Lung (tissue), 12 donors: Measurements from ENCODE around the gene CAMK1D. TPM values are rescaled to one million over a fixed set of nuclear protein-coding genes. Genes with fewer than 3 reads are reported as not detected.

ENCODE experiments used
- ATAC-seq: fragments of 200-7000 bp; cut with Tn5 transposase; one replicate; pipeline ENCODE4 v1.9.1; 2020; ENCODE audit warnings: moderate number of reproducible peaks; ENCODE audit not compliant: insufficient read depth, low FRiP score
- DNase-seq, 3 donors: peaks; one replicate each; pipeline ENCODE4 v3.0.0-alpha.2; 2013 to 2017
- H3K27ac ChIP-seq, 2 donors: one replicate each; pipeline ENCODE4 v1.5.1; 2013; ENCODE audit warnings: mild to moderate bottlenecking in 2 of 2, moderate library complexity in 2 of 2, control low read depth in 1 of 2, inconsistent platforms in 1 of 2, low read depth in 1 of 2, low read length in 1 of 2
- H3K27me3 ChIP-seq, 3 donors: one replicate each; pipeline ENCODE4 v1.5.1; 2013; ENCODE audit warnings: low read length in 2 of 3; ENCODE audit not compliant: control insufficient read depth in 3 of 3, insufficient read depth in 3 of 3
- H3K36me3 ChIP-seq, 4 donors: one replicate each; pipeline ENCODE4 v1.5.1; 2013; ENCODE audit warnings: low read length in 4 of 4, mild to moderate bottlenecking in 1 of 4, moderate library complexity in 1 of 4; ENCODE audit not compliant: control insufficient read depth in 4 of 4, insufficient read depth in 4 of 4
- H3K4me1 ChIP-seq, 5 donors: one replicate each; pipeline ENCODE4 v1.5.1; 2013; ENCODE audit warnings: low read length in 5 of 5, mild to moderate bottlenecking in 2 of 5, moderate library complexity in 1 of 5; ENCODE audit not compliant: control insufficient read depth in 5 of 5, insufficient read depth in 5 of 5
- H3K4me3 ChIP-seq: one replicate; pipeline ENCODE4 v1.5.1; 2013; ENCODE audit warnings: mild to moderate bottlenecking, control low read depth, moderate library complexity
- H3K9ac ChIP-seq, 2 donors: one replicate each; pipeline ENCODE4 v1.5.1; 2013; ENCODE audit warnings: low read length in 2 of 2, control low read depth in 1 of 2; ENCODE audit not compliant: insufficient read depth in 1 of 2
- H3K9me3 ChIP-seq, 4 donors: one replicate each; pipeline ENCODE4 v1.5.1; 2013; ENCODE audit warnings: low read length in 3 of 4, mild to moderate bottlenecking in 1 of 4, moderate library complexity in 1 of 4; ENCODE audit not compliant: control insufficient read depth in 4 of 4, insufficient read depth in 3 of 4
- CTCF ChIP-seq: IDR thresholded peaks from 2 replicates; pipeline ENCODE4 v1.5.1; 2012; ENCODE audit warnings: mild to moderate bottlenecking; ENCODE audit errors: control extremely low read depth, extremely low read depth
- WGBS, 2 donors: extraction: QIAGEN DNeasy Blood & Tissue Kit; methylation state at CpG; one replicate each; pipeline ENCODE4 v1.1.7; 2013; 5-methylcytosine and 5-hydroxymethylcytosine counted together
- polyA plus RNA-seq, 2 donors: library from polyadenylated mRNA; stranded (reverse); fragments of 200-250 nt; gene quantifications; one replicate each; pipeline ENCODE4 v1.2.1, GENCODE V29; 2013
- total RNA-seq, 2 donors: library from RNA; depleted of rRNA in 1 of 2; stranded (reverse); fragments of >200 nt in 1 of 2; gene quantifications; one replicate each; pipeline ENCODE4 v1.2.1, GENCODE V29; 2014 to 2021
- donor health status: control.
- donor health status: control.
- donor health status: Bipolar disorder and iron deficiency.
- donor health status: healthy.
- donor health status: DM: yes; HTN: yes; CAD: no.

CAMK1D gene
- total and polyA plus RNA-seq, 4 donors, result 3.2 to 37.4 (median 7.0) TPM

GRCh38 chr10:12791728-12792127, 442.4 kb downstream of the CAMK1D start:
- Histone ChIP-seq H3K9ac (no peak overlapping the region), H3K27ac (no peak overlapping the region), H3K4me1 (peaks cover 0 to 19% (median 0%) of the 10 kb centered on the region in 5 donors), H3K36me3 (peaks cover 0 to 2% (median 0%) of the 10 kb centered on the region in 4 donors), H3K27me3 (no peaks in the 10 kb centered on the region), H3K4me3 (no peak overlapping the region), H3K9me3 (peaks cover 0 to 4% (median 2%) of the 10 kb centered on the region in 4 donors)
- WGBS, 2 donors, result 95 to 99% methylated on average over 1 of the region's 1 CpG
- DNase-seq, result no peak
- ATAC-seq, result no peak
- no peak for TF ChIP-seq CTCF

GRCh38 chr10:12792889-12793556, 443.7 kb downstream of the CAMK1D start:
- Histone ChIP-seq H3K27me3 (no peaks in the 10 kb centered on the region), H3K4me1 (peaks cover 0 to 25% (median 0%) of the 10 kb centered on the region in 5 donors), H3K27ac (no peak overlapping the region), H3K4me3 (no peak overlapping the region), H3K9me3 (peaks cover 0 to 4% (median 2%) of the 10 kb centered on the region in 4 donors), H3K9ac (no peak overlapping the region), H3K36me3 (peaks cover 0 to 2% (median 0%) of the 10 kb centered on the region in 4 donors)
- WGBS, 2 donors, result 89 to 90% methylated on average over 7 of the region's 7 CpGs
- TF ChIP-seq CTCF, result no peak
- no peak for ATAC-seq
- no peak for DNase-seq

- H3K9ac ChIP-seq, result no peak overlapping the region
- TF ChIP-seq CTCF, result no peak
- peaks cover 0 to 4% (median 1%) of the 10 kb centered on the region in 4 donors for H3K9me3 ChIP-seq
- WGBS, 2 donors, result 85 to 89% methylated on average over 20 of the region's 20 CpGs
- no peak for ATAC-seq
- H3K27ac ChIP-seq, result no peak overlapping the region
- peaks cover 0 to 2% (median 0%) of the 10 kb centered on the region in 4 donors for H3K36me3 ChIP-seq
- no peak overlapping the region for H3K4me3 ChIP-seq
- H3K27me3 ChIP-seq, result no peaks in the 10 kb centered on the region
- H3K4me1 ChIP-seq, result peaks cover 0 to 25% (median 2%) of the 10 kb centered on the region in 5 donors
- peak; percentile 39 to 63 (median 52) for DNase-seq
Measured at GRCh38 chr10:12795315-12796110, 446.2 kb downstream of the CAMK1D start.
